Measurements from ENCODE around the gene PCP2.
"Not testable (repeated sequence)": the region's sequence is repeated elsewhere in the genome, so short reads cannot be mapped to it uniquely, and the experiment has no call there.

The PCP2 gene

DNA sequence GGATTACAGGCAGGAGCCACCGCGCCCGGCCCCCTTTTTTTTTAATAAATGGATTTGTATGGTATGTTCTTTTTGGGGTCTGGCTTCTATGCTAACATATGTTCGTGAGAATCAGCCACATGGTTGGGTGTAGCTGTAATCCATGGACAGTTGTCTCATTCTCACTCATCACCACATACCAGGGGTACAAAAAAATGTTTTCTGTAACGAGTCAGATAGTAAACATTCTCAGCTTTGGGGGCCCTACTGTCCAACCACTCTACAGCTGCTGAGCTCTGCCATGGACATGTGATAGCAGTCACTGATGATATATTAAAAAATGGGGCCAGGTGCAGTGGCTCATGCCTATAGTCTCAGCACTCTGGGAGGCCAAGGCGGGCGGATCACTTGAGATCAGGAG lies 30.2 kb upstream of the PCP2 start:
- H3K27ac ChIP-seq = no peak overlapping the region
- no peak overlapping the region for H3K4me3 ChIP-seq

DNA sequence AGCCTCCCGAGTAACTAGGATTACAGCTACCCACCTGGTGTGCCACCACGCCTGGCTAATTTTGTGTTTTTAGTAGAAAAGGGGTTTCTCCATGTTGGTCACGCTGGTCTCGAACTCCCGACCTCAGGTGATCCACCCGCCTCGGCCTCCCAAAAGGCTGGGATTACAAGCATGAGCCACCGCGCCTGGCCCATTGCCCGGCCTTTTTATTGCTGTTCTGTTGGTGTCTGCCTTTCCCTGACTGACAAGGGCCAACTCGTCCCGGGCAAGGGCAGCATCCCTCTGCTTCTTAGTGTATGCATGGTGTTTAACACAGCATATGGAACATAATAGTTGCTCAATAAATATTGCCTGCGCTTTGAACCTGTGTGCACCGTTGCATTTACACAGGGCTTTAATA lies 29.1 kb upstream of the PCP2 start:
- no peak overlapping the region for H3K4me3 ChIP-seq
- no peak overlapping the region for H3K27ac ChIP-seq

GRCh38 chr19:7661744-7662538 lies 28.4 kb upstream of the PCP2 start:
- no peak overlapping the region for H3K27ac ChIP-seq
- no peak overlapping the region for H3K4me3 ChIP-seq

DNA sequence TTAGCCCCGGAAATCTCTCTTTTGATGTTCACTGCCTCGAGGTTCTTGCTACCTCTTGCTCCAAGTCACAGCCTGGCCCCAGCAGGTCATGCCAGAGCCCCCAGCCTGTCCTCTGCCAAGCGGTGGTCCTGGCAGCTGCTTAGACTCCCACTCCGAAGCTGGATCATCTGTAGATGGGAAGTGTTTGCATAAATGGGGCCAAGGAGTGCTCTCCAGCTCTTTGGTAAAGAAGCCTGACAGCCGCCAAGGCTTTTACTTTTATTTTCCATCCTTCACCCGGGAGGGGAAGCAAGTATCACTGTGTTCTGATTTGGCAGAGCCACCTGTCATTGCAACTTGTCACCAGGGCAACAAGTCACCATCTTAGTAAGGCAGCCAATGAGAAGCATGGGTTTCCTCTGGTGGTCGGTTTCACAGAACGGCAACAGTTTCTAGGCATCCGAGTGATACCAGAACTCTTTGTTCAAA lies 24.7 kb upstream of the PCP2 start:
- H3K4me3 ChIP-seq = no peak overlapping the region
- H3K27ac ChIP-seq = peak overlapping the region in 3 of 21 experiments; percentile 44 to 60 (median 59)

GRCh38 chr19:7657131-7657751 lies 23.7 kb upstream of the PCP2 start:
- no peak overlapping the region for H3K4me3 ChIP-seq
- H3K27ac ChIP-seq = peak overlapping the region in 4 of 21 experiments; percentile 46 to 66 (median 56)

GRCh38 chr19:7655581-7655980 lies 22.1 kb upstream of the PCP2 start:
- Histone ChIP-seq H3K27ac (no peak overlapping the region), H3K4me3 (no peak overlapping the region)

- H3K4me3 ChIP-seq = no peak overlapping the region
- H3K27ac ChIP-seq = no peak overlapping the region
These were observed 20.9 kb upstream of the PCP2 start for GRCh38 chr19:7654401-7654800.

DNA sequence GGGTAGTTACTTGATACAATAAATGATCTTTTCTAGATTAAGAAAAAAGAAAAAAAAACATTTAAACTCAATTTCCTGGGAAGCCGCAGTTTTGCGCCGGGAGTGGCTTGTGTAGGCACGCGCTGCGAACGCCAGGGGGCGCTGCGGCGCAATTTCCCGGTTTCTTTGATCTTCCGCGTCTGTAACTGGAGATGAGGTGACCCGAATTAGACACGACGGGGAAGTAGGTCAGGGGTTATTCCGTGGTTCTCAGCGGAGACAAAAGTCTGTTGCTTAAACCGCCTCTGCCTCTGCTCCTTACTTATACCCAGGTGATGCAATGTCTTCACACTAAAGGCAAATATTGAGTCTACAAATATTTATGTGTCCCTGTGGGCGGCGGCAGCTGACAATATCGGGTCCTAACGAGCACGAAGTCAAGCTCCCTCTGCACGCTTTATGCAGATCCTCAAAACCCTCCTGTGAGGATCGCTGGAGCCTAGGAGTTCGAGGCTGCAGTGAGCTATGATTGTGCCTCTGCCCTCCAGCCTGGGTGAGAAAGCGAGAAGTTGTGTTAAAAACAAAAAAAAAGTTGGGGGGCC lies 18.6 kb upstream of the PCP2 start:
- H3K4me3 ChIP-seq = peak overlapping the region in 2 of 7 experiments; percentile 4 to 6
- H3K27ac ChIP-seq = peak overlapping the region in 1 of 21 experiments; percentile 51

DNA sequence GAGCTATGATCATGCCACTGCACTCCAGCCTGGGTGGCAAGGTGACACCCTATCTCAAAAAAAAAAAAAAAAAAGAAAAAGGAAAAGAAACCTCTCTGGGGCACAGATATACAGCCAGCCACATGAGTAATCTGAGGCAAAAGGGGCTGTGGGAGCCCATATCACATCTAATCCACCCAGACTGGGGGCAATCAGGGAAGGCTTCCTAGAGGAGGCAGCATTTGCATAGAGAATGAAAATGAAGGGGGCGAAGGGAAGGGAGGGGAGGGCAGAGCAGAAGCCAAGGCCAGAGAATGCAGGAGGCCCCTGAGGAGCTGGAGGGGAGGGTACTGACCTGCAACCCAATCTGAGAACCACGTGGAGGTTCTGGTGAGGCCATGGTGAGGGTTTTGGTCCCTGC lies 16.6 kb upstream of the PCP2 start:
- H3K27ac ChIP-seq = no peak overlapping the region

GRCh38 chr19:7648265-7649014 lies 14.9 kb upstream of the PCP2 start:
- no peak overlapping the region for H3K27ac ChIP-seq
- H3K4me3 ChIP-seq = no peak overlapping the region

More for the DNA sequence above, 16.6 kb upstream of the PCP2 start:
- H3K4me3 ChIP-seq = no peak overlapping the region

GRCh38 chr19:7647156-7647555 lies 13.6 kb upstream of the PCP2 start:
- Histone ChIP-seq H3K4me3 (no peak overlapping the region), H3K27ac (no peak overlapping the region)

- Histone ChIP-seq H3K27ac (no peak overlapping the region), H3K4me3 (no peak overlapping the region)
These were observed 12.8 kb upstream of the PCP2 start for GRCh38 chr19:7646426-7646700.

DNA sequence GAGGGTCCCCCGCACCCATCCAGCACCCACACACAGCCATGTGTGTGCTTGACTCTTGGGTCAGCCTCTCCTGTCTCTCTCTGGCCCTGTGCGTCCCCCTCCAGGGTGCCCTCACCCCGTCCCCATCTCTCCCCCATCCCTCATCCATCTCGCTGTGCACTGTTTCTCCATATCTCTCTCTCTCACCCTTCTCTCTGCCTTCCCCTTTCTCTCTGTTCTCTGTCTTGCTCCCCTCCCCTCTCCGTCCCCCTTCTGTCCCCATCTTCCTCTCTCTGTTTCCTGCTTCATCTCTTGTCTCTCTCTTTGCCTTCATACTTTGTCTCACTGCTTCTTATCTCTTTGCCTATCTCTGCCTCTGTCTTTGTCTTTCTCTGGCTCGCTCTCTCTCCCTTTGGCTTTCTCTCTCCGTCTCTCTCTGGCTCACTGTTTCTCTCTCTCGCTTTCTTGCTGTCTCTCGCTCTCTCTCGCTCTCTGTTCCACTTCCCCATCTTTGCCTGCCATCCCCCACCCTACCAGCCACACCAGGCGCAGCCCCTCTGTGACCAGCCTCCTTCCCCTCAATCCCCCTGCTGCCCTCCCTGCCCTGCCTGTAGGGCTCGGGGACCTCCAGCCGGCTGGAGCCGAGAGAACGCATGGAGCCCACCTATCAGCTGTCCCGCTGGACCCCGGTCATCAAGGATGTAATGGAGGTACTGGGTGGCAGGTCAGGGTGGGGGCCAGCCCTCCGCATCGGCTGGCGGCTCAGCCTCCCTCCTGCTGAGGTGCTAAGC lies 12.3 kb upstream of the PCP2 start:
- Histone ChIP-seq H3K27ac (no peak overlapping the region), H3K4me3 (no peak overlapping the region)

GRCh38 chr19:7645163-7645562 lies 11.6 kb upstream of the PCP2 start:
- Histone ChIP-seq H3K27ac (no peak overlapping the region), H3K4me3 (no peak overlapping the region)

DNA sequence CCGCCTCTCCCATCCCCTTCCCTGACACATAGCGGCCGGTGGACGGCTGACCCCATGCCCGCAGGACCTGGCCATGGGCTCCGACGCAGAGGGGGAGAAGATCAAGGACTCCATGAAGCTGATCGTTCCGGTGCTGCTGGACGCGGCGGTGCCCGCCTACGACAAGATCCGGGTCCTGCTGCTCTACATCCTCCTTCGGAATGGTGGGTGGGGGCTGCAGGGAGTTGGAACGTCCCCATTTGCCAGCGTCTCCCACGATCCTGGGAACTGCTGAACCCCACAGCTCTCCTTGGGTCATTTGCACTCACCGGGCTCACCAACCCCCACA lies 11.0 kb upstream of the PCP2 start:
- H3K4me3 ChIP-seq = no peak overlapping the region
- H3K27ac ChIP-seq = no peak overlapping the region

GRCh38 chr19:7643629-7644549 lies 10.4 kb upstream of the PCP2 start:
- not testable (repeated sequence) for H3K4me3 ChIP-seq, H3K27ac ChIP-seq

GRCh38 chr19:7643031-7643415 lies 9.5 kb upstream of the PCP2 start:
- Histone ChIP-seq H3K4me3 (no peak overlapping the region), H3K27ac (no peak overlapping the region)

DNA sequence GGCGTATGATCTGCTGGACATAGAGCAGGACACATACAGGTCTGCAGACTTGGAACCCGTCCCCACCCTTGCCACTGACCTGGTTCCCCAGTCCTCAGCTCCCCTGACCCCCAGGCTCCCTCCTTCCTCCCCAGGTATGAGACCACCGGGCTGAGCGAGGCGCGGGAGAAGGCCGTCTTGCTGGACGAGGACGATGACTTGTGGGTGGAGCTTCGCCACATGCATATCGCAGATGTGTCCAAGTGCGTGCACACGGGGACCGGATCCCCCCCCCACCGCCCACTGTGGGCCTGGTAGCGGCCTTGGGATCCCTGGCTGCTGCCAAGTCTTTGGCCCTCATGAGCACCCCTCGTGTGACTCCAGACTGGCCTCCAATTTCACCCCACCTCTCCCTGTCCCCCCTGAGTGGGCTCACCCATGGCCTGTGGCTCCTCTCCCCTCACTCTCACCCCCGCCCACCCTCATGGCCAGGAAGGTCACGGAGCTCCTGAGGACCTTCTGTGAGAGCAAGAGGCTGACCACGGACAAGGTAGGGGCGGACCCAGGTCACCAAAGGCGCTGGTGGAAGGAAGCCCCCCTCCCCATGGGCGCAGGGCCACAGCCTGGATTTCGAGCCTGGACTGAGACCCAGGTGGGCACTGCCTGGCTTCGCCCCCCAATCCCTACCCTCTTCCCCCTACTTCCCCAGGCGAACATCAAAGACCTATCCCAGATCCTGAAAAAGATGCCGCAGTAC lies 8.9 kb upstream of the PCP2 start:
- no peak overlapping the region for H3K27ac ChIP-seq
- H3K4me3 ChIP-seq = no peak overlapping the region
